Activated naive CD4-positive, alpha-beta T cell treated with anti-CD3 and anti-CD28 coated beads, Interleukin-2, amount 50 U/mL, for 16 hours (primary cell): Measurements from ENCODE around the gene HYAL2.
A peak's percentile ranks its signal among the peaks of the same experiment; 100 is the strongest.

ENCODE experiments used
- DNase-seq: peaks from one replicate; pipeline ENCODE4 v3.0.0-alpha.2; 2020

Gene HYAL2

GRCh38 chr3:50322386-50323091 lies at the start of gene HYAL2:
Gene HYAL2, minus strand, starts transcription at chr3:50322745. Its CDS starts 2,256 bp downstream, at chr3:50320489.
- DNase-seq = no peak

GRCh38 chr3:50371133-50371685 lies 48.7 kb upstream of the HYAL2 start:
- DNase-seq = no peak

DNA sequence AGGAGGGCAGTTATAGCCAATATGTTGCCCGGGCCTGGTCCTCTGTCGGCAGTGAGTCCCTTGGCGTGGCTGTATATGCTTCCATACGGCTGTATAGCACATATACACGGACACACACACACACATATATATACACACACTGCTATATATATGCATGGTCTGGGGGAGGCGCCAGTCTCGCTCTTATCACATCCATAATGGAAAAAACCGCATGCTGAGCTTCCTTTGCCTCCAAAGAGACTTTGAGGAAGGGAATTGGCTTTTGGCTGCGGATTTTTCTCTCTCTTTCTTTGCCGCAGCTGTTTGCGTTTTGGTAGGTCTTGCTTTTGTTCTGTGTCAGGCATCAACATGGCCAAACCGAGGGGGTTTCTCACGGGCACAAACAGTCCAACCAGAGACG lies 48.0 kb upstream of the HYAL2 start:
- no peak for DNase-seq

DNA sequence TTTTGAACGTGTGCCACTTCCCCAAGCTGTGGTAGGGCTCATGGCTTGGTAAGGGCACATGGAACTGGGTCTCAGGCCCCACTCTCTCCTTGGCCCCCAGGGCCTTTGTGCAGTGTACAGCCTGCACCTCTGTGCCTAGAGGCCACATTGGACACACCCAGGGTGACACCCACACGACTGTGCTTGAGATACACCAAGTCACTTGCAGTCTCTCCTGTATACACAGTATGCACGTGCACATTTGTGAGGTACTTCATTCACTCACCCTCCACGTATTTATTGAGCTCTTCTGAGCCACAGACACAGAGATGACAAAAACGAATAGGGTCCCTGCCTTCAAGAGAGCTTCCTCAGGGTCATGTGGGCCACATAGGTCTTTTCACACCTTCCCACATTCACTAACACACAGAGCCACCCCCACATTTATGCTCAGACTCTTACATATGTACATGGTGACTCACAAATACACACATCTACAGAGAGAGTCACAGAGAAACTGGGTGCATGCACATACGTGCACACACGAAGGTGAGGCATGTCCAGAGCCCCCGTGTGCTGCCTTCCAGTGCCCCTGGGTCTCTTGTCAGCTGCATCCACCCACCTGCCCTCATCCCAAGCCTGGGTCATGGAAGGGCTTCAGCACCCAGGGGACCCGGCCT lies 46.6 kb upstream of the HYAL2 start:
- DNase-seq = no peak

DNA sequence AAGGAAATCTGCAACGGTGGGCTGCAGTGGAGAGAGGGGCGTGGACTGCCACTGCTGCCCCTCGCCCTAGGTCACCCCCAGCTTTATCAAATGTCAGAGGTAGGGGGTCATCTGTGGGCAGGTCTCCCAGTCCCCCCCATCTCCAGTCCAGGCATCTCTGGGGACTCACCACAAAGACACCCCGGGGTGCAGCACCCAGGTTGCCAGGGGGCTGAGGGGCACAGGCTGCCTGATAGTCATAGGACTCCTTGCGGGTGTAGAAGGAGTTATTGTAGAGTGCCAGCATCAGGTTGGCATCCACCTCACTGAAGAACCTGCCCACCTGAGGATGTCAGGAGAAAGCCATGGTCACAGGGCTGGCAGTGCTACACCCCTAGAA lies 43.3 kb upstream of the HYAL2 start:
- no peak for DNase-seq

DNA sequence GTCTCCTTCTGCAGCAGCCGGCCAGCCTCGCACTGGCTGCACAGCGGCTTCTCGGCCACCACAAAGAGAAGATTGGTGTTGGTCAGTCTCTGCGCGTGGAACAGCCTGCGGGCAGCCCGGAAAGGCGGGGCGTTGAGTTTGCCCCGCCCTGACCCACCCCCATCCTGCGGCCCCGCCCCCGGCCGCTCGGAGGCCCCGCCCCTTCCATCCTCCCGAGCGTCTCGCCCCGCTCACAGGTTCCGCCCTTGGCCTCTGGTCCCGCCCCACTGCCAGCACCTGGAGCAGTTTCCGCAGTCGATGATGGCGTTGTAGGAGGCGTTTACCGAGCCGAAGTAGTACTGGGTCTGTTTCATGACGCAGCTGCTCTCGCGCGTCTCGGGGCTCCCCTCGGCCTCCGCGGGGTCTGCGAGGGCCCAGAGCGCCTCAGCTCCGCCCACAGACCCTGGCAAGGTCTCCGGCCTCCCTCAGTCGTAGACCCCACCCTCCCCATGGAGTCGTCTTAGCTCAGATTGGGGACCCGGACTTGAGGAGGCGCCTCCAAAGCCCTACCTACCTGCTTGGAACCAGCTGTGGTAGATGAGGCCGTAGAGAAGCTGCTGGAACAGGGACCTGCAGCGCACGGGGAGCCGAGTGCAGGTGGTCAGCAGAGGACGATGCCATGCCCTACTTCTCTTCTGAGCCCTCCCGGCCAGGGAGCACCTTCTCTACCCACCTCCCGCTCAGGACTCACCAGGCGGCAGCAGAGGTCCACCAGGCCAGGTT lies 42.7 kb upstream of the HYAL2 start:
- DNase-seq = peak; percentile 96

DNA sequence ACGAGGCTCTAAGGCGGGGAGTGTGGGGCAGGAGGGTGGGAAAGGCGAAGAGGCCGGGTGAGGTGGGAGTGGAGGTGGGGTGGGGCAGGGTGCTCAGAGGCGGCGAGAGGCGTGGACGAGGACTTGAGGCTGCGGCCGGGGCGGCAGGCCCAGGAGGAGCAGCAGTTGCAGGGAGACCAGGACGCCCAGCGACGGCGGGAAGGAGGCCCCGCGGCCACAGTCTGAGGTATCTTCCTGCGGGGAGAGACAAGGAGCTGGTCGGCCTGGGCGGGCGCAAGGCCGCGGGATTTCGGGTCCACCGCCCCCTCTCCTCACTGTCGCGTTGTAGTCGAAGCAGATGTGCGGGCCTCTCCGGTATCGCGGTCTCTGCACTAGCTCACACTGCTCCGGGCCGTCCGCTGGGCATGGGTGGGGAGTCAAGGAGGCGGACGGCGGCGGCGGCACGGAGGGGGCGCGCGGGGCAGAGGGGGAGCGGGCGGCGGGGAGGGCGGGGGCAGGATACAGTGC lies 42.1 kb upstream of the HYAL2 start:
- no peak for DNase-seq

DNA sequence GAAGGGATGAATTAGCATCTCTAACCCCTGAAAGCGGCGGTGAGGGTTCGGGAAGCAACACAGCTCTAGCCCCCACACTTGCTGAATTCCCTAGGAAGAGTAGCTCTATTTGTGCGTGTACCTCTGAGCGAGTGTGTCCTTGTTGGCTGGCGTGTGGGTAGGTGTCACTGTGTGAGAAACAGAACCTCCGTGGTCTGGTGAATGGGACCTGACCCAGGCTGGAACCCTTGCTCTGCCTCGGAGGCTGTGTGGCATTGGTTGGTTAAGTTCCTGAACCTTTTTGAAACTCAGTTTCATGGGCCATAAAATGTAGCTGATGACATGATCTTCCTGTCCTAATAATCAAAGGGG lies 37.2 kb upstream of the HYAL2 start:
- no peak for DNase-seq

DNA sequence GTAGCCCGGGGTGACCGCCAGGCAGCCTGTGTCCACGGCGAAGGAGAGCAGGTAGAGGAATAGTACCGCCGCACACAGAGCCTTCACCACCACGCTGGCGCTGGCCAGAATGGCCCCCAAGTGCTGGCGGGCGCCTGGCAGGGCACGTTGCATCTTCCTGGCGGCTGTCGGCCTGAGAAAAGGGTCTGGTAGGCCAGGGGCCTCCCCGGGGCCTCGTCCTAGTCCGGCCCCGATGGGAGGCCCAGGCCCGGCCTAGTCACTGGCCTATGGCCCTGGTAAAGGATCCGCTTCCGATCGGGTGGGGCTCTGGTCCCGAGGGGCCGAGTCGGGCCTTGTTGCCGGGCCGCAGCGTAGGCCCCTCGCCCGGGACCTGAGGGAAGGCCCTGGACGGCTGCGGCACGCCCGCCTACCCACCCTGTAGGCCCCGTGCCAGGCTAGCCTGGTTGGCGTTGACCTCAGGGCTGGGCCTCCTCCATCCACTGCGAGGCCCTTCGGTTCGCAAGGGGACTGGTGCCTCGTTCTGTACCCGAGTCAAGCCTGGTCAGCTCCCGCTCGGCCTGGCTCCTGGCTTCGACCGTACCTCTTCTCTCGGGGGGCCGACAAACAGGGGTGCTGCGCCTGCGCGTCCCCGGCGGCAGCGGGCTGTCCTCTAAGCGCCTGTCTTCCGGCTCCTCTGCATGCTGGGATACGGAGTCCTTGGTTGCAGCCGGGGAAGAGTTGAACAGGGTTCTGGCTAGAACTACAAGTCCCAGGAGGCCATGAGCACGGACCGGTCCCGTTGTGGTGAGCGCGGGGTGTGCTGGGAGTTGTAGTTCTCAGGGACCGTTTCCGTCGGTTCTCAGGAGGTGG lies 36.6 kb upstream of the HYAL2 start, which contains the start of gene TMEM115:
Gene TMEM115, minus strand, starts transcription at position 611 of the 849 bp plus-strand sequence. Its CDS starts 458 bp downstream, at position 153.
- peak; percentile 94 for DNase-seq

DNA sequence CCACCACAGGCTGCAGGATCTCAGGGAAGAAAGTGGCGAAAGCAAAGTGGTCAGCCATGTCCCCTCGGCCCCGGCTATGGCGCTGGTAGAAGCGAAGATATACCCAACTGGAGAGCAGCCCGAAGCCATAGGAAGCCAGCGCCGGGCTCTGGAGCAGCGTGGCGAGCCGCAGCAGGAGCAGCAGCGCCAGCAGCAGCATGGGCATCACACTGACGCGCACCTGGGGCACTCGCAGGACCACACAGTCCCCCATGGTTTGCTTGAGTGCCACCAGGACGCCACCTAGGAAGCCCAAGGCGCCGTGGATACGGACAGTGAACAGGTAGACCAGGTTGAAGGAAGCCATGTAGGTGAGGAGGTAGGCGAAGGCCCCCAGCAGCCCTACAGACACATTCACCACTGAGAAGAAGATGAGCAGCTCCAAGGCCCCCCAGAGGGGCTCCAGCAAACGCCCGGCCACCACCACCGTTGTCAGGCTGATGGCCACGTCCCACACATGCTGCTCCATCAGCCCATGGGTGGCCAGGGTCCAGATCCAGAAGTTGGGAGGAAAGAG lies 35.9 kb upstream of the HYAL2 start:
- no peak for DNase-seq

DNA sequence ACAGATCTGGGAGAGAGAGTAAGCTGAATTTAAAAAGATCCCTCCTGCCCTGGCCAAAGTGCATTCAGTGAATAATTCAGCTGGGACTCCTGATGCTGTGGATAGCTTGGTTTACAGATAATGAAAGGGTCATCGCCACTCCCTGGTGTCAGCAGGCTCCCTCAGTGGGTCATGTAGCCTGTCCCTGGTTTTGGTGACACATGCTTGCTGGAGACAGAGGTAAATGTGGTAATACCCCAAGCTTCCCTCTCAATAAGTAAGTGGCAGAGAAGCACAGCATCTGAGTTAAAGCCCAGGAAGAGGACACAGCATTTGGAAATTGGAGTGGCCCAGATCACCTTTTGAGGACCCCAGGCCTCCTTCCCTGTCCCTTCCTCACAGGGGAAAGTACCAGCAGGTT lies 34.9 kb upstream of the HYAL2 start:
- no peak for DNase-seq

DNA sequence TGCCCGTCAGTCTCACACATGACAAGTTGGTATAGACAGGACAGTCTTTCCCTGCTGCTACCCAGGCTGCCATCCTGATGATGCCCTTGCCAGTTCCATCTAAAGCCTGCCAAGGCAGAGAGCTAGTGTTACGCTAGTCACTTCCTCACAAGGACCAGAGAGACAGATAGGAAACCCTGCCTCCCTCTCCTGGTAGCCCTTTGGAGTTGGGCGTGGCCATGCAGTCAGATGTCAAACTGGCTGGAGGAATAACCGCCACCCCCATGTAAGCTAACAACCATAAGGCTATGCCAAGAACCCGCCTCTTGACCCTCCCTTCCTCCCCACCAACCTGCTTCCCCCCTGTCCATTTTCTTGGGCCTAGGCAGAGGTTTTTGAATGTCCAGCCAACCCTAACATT lies 34.0 kb upstream of the HYAL2 start:
- no peak for DNase-seq

DNA sequence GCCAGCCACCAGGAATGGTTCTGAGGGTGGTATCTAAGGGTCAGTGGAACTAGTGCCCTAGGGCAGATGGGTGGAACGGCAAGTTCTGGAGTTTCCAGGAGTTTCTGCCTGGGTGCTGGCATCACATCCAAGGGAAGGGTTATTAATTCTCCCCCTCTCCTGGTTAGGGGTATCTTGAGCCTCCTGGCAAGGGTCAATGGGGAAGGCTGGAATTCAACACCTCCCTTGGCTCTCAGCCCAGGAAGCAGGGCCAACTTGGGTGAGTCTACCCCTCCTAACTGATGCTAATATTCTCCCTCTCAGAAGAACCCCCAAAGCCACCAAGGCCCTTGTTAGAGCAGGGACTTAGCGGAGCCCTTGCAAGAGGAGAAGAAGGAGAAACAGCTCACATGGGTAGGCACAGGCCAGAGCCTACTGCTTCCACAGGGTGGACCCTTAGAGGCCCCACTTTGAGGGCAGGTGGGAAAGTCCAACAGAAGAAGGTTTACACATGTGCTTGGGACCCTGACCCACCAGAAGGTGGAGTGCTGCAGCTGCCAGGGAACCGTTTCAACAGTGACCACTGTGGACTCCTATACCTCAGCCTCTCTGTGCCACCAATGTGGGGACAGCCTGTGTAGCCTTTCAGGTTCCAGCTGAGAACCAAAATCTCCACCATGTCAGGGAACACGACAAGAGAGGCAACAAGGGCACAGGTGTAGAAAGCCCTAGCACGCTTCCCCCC lies 33.4 kb upstream of the HYAL2 start:
- DNase-seq = no peak

DNA sequence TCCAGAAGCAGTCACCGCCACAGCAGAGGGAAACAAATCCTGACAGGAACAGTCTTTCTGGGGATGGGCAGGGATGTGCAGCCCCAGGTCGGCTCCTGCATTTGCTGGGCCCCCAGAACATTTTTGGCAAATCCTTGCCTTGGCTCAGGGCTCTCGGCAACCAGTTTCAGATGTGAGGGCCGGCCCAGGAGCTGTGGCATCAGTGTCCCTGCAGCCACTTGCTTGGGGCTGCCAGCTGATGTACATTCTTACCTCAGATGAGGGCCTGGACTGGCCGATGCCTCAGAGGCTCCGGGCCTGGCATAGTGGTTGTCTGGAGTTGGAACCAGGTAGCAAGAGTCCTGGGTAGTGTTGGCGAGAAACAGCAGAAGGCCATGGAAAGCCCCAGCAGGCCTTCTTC lies 32.3 kb upstream of the HYAL2 start:
- no peak for DNase-seq

DNA sequence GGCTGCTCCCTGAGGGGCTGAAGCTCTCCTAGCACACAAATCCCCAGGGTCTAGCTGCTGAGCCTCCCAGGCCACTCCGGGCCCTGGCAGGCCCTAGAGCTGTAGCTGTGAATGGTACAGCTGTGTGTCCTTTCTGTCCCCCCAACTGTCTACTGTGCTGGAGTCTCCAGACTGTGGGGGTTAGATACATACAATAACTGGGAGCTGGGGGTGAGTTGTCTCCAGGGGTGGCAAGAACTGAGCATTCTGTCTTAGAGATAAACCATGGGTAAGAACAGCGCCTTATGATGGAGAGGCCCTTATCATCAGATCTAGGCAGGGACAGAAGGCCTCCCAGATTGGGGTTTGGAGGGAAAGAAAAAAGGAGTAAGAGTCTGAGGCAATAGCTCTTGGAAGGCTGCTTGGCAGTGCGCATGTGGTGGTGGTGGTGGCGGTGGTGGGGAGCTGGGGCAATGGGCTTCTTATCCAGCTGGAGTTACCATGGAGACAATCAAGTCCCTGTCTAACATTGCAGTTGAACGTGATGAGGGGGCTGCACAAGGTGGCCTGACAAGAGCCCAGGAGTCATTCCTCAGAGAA lies 31.7 kb upstream of the HYAL2 start:
- DNase-seq = no peak

GRCh38 chr3:50353245-50354004 lies 30.9 kb upstream of the HYAL2 start:
- DNase-seq = no peak

- no peak for DNase-seq
These were observed 30.2 kb upstream of the HYAL2 start for GRCh38 chr3:50352781-50353180.

DNA sequence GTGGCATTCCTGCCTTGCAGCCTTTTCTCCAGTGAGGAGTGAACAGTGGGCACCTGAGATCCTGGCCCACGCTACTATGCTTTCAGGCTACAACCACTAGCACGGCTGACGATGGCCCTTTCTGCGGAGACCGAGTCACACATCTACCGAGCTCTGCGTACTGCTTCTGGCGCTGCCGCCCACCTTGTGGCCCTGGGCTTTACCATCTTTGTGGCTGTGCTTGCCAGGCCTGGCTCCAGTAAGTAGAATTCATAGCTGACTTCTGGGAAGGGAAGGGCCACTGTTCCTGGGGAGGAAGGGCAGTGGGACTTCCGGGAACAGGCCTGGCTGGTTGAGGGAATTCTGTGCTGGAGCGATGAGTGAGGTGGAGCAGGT lies 28.8 kb upstream of the HYAL2 start:
- no peak for DNase-seq

DNA sequence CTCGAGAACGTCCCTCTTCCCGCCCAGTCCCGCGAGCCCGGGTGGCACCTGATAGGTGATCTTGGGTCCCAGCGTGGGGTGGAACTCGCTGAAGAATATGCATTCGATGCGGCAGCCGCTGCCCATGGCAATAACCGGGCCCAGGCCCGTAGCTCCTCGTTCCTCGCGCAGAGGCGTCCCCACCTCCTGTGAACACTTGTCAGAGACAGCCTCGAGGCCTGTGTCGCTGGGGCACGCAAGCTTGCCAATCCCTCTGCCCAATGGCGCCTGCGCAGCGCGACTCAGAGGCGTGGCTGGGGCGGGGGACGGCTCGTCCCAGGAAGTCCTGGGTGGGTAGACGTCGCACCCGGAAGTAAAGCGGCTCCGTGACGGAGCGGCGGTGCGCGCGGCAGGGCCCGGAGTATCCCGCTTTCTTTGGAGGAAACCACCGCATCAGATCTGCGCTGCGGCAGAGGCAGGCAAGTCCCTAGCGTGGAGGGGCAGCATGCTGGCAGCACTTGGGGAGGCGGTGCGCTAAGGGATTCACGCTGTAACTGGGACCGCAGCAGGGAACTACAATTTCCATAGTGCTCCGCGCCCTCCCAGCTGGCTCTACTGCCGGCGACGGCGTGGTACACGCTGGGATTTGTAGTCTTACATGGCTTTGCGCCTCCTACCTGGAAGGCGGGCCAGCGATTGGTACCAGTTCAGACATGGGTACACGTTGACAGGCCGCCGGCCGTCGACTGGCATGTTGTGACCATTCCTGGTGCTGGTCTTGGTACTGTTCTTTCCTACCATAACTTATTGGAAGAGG lies 28.2 kb upstream of the HYAL2 start, which contains the start of the genes CYB561D2 and NPRL2:
Gene CYB561D2, plus strand, starts transcription at position 336 of the 796 bp plus-strand sequence. CDS start 572 bp downstream, outside the sequence.
Gene NPRL2, minus strand, starts transcription at position 249 of the 796 bp plus-strand sequence. Its CDS starts 123 bp downstream, at position 126.
- DNase-seq = peak; percentile 100
